ENCODE results near the gene IQCE. TPM values are rescaled to one million over a fixed set of nuclear protein-coding genes. Genes with fewer than 3 reads are reported as not detected.

IQCE gene
- total RNA-seq, 1 experiment from 2014 or later = 22.3 TPM

DNA sequence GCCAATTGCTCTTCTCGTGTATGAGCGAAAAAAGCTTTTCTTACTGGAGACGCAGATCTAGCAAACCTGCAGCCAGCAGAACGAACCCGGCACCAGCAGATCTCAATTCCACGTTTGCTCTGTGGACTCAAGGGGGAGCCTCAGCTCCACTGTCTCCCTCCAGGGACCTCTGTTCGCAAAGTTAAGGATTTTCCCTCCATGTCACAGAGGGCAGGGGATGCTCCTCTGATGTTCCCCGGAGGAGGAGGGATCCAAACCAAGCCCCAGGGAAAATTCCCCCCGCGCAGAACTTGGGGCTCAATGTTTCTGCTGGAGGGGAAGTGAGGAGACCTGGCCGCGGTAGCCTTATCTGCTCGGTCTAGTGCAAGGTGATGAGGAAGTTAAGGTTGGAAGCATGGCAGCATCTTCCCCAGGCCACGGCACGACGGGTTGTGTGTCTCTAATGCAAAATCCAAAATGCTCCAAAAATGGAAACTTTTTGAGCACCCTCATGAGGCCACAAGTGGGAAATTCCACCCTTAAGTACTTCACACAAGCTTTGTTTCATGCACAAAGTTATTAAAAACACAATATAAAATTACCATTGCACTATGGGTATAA is 9.0 kb downstream of the IQCE start:
- peak; percentile 84 for DNase-seq (ENCODE audit: low read depth, low spot score)
- in situ Hi-C loops (cut with HindIII; ENCODE audit: low pct_unique_long_range_greater_than_20kb, low sequenced_read_pairs) = no loop called here

DNA sequence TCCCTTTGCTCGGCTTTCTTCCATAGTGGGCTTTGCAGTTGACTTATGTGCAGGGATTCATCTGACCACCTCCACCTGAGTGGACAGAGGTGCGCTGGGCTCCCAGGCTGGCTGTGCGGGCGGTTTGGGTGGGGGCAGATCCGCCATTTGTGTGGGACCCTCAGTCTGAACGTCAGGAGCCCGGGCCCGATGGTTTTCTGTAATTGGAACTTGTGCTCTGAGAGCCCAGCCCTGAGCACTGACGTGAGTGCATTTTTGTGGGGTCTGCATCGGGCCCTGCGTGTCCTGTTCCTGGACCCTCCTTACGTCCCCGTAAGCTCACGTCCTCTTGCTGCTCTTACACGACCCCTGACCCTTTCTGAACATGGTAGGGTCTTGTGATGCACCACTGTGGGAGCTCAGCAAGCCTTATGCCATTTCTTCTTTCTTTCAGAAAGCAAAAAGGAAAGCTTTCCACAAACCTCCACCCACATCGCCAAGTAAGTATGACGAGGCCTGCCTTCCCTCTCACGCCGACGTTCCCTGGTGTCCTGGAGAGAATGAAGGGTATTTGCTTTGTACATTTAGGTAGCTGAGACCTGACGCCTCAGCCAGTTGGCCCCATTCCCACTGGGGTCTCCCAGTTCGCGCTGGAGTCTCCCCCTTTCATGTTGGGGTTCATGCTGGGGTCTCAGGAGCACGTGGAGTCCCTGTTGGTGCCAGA is 9.9 kb downstream of the IQCE start:
- in situ Hi-C loops (cut with HindIII; ENCODE audit: low pct_unique_long_range_greater_than_20kb, low sequenced_read_pairs) = no loop called here
- no peak for DNase-seq (ENCODE audit: low read depth, low spot score)

DNA sequence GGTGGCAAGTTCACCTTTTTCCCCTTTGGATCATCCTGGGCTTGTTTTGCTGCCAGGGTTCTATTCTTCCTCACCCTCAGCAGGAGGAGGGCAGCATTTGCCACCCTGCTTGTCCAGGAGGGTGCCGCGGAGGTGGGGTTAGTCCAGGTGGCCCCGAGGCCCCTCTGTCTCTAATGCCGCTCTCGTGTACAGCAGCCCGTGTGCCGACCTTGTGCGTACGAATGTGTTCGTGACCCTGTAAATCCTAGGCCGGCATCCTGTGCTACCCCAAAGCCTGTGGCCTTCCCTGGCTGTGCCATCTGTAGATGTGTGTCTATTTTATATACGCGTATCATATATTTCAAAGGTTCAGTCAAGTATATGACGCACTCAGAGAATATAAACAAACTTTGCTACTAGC is 10.6 kb downstream of the IQCE start:
- DNase-seq (ENCODE audit: low read depth, low spot score) = no peak
- in situ Hi-C loops (cut with HindIII; ENCODE audit: low pct_unique_long_range_greater_than_20kb, low sequenced_read_pairs) = no loop called here

DNA sequence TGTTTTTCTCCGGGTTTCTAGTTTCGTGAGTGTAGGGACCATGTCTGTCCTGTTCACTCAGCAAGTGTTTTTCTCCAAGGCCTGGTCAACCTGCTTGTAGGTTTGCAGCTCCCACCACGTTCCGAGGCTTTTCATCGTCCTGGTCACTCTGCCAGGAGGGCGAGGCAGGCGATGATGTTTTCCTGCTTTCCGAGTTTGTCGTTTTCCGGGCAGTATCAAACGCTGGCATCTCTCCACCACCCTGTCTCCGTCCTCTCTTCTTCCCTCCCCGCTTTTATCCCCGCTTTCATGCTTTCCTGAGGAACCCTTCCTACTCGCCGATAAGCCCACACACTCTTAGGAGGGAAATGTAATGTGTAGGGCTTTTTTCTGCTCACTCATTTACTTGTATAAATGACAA is 11.2 kb downstream of the IQCE start:
- in situ Hi-C loops (cut with HindIII; ENCODE audit: low pct_unique_long_range_greater_than_20kb, low sequenced_read_pairs) = no loop called here
- no peak for DNase-seq (ENCODE audit: low read depth, low spot score)

DNA sequence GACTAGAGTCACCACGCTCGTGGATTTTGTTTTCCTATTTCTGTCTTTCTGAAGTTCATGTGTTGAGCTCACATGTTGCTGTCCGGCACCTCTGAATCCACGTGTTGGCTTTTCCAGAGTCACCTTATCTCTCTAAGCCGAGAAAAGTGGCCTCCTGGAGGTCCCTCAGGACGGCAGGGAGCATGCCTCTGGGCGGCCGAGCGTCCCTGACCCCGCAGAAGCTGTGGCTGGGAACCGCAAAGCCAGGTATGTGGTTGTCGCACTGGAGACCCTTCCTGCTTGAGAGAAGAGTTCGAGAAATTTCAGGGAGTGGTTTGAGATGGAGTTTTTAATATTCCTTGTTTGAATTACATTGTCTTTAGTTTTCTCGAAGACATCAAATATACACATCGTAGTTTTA is 12.6 kb downstream of the IQCE start:
- no peak for DNase-seq (ENCODE audit: low read depth, low spot score)
- in situ Hi-C loops (cut with HindIII; ENCODE audit: low pct_unique_long_range_greater_than_20kb, low sequenced_read_pairs) = no loop called here

DNA sequence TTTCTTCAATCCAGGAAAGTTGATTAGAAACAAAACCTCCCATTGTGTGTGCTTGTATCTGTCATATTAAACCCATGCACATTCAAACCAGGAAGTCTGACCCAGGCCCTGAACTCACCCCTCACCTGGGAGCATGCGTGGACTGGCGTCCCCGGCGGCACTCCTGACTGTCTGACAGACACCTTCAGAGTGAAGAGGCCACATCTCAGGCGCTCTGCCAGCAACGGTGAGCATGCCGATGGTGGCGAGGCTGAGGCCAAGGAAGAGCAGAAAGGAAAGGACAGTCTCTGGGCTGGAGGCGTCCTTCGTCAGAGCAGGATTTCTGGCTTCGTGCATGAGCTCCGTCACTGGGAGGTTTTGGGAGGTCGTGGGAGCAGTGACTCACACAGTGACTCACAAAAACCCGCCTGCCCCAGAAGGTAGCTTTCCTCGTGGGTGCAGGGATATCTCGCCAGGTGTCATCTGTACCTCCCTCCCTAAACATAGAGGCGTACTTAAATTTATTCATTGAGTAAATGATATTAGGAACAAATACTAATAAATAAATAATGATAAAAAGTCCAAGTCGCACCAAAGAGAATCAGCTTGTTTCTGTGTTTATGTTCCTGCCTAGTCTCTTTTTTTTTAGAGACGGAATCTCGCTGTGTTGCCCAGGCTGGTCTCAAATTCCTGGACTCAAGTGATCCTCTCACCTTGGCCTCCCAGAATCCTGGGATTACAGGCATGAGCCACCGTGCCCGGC is 13.5 kb downstream of the IQCE start:
- no peak for DNase-seq (ENCODE audit: low read depth, low spot score)
- in situ Hi-C loops (cut with HindIII; ENCODE audit: low pct_unique_long_range_greater_than_20kb, low sequenced_read_pairs) = no loop called here

DNA sequence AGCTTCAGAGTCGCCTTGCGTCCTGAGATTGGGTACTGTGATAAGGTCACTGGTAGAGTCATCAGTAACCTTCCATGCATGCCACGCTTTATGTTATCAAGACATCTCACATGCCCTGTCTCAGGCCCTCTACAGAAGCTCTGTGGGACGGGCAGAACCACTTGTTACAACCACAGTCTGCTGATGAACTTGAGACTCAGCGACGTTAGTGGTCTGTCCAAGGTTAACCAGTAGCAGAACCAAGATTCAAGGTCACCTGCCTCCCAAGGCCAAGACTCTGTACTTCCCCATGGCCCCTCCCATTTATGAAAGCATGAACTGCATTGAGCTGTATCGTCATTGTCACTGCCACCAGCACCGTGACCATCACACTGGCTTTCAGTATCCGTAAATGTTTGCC is 15.0 kb downstream of the IQCE start:
- DNase-seq (ENCODE audit: low read depth, low spot score) = no peak
- in situ Hi-C loops (cut with HindIII; ENCODE audit: low pct_unique_long_range_greater_than_20kb, low sequenced_read_pairs) = no loop called here

DNA sequence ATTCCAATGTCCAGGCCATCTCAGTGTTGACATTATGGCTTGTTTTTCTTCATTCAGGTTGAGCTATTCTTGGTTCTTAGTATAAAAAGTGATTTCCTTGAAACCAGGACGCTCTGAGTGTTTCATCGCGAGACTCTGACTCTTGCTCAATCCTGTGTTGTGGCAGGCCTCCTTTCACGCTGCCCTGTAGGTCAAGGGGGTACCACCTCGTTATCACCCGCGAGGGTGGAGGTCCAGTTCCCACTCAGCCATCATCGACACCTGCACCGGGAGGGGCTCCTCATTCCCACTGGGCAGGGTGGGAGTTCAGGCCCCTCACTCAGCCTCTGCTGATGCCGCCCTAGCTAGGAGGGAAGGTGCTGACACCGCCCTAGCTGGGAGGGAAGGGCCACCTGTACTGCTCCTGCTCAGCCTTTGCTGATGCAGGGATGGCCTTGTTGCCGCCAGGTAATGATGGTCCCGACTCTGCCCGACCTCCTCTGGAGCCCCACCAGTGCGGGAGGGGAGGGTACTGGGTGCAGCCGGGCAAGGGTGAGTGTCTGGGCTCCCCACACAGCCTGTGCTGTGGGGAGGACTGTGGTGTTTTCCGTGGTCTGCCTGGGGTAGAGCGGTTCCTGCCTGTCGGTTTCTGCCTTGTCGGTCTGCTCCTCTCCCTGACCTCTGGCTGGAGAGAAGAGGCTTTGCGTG is 16.4 kb downstream of the IQCE start:
- no peak for DNase-seq (ENCODE audit: low read depth, low spot score)
- in situ Hi-C loops (cut with HindIII; ENCODE audit: low pct_unique_long_range_greater_than_20kb, low sequenced_read_pairs) = no loop called here

DNA sequence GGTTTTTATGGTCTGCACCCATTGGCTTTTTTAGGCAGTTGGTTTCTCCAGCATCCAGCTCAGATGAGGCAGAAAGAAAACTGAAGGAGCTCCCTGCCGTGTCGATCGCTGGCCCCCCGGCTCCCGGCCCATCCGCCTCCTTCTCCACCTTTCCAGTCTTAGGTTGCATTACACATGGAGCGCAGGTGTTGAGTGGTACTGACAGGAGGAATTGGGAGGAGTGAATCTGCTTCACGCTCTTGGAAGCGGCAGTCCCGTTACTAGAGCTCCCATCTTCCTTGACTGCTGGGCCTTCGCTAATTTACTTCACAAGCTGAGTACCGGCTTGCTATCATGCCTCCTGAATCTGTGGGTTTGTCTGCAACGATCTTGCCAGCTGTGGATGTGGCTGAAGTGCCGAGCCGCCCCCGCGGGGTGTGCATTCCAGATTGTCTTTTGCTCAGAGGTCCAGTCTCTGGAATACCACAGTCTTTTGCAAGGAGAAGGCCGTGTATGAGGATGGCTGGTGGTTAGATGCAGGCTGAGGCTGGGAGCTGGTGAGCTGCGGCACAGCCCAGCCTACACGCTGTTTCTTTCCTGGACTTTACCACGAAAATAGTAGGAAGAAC is 17.1 kb downstream of the IQCE start:
- DNase-seq (ENCODE audit: low read depth, low spot score) = no peak
- in situ Hi-C loops (cut with HindIII; ENCODE audit: low pct_unique_long_range_greater_than_20kb, low sequenced_read_pairs) = no loop called here

DNA sequence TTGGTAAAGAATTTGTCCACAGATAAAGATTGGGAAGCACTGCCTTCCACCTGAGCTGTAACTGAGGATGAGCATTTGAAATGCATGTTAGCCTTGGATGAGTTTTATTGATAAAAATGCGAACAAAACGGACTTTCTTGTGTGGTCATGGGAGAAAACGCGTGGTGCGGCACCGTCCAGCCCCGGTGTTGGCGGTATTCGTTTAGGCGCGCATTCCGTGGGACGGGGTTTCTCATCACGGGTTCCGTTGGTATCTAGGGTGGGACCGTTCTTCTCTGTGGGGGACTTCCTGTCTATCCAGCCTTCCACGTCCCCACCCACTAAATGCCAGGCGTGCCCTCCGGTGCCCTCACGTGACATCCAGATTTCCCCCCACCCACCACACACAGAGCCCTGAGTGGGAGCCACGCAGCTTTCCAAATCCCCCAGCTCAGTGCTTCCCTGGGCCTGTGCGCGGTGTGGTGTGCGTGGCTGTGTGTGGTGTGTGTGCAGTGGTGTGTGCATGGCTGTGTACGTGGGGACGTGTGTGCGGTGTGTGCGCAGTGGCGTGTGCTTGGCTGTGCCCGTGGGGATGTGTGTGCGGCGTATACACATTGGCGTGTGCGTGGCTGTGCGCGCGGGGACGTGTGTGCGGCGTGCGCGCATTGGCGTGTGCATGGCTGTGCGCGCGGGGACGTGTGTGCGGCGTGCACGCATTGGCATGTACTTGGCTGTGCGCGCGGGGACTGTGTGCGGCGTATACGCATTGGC is 18.1 kb downstream of the IQCE start:
- no peak for DNase-seq (ENCODE audit: low read depth, low spot score)
- in situ Hi-C loops (cut with HindIII; ENCODE audit: low pct_unique_long_range_greater_than_20kb, low sequenced_read_pairs) = no loop called here

DNA sequence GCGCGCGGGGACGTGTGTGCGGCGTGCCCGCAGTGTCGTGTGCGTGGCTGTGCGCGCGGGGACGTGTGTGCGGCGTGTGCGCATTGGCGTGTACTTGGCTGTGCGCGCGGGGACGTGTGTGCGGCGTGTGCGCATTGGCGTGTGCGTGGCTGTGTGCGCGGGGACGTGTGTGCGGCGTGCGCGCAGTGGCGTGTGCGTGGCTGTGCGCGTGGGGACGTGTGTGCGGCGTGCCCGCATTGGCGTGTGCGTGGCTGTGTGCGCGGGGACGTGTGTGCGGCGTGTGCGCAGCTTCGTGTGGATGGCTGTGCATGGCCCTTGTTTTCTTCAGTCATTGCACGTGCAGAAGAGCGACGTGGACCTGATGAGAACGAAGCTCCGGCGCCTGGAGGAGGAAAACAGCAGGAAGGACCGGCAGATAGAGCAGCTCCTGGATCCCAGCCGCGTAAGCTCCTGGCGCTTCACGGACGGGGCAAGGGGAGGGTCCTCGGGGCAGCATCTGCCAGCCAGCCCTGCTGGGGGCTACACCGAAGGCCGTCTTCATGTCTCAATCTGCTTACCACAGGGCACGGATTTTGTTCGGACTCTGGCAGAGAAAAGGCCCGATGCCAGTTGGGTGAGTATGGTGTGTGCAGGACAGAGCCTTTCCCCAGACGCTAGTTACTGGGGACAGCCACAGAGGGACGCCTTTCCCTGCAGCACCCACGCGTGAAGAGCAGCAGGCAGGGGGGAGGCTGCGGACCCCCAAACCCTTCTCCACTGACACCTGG is 19.3 kb downstream of the IQCE start:
- in situ Hi-C loops (cut with HindIII; ENCODE audit: low pct_unique_long_range_greater_than_20kb, low sequenced_read_pairs) = no loop called here
- no peak for DNase-seq (ENCODE audit: low read depth, low spot score)

DNA sequence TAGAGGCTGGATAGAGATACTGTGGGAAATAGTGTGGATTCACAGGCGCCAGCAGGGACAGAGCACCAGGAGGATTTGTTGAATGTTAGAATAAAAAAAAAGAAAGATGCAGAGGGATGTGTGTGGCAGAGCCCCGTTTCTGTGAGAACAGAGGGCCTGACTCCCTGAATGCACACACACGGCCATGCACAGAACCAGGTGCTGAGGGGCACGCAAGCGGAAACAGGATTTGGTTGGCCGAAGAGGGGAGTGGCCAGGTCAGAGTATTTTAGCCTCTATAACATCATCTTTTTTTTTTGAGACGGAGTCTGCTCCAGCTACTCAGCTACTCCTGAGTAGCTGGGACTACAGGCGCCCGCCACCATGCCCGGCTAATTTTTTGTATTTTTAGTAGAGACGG is 21.9 kb downstream of the IQCE start:
- DNase-seq (ENCODE audit: low read depth, low spot score) = no peak
- in situ Hi-C loops (cut with HindIII; ENCODE audit: low pct_unique_long_range_greater_than_20kb, low sequenced_read_pairs) = no loop called here

DNA sequence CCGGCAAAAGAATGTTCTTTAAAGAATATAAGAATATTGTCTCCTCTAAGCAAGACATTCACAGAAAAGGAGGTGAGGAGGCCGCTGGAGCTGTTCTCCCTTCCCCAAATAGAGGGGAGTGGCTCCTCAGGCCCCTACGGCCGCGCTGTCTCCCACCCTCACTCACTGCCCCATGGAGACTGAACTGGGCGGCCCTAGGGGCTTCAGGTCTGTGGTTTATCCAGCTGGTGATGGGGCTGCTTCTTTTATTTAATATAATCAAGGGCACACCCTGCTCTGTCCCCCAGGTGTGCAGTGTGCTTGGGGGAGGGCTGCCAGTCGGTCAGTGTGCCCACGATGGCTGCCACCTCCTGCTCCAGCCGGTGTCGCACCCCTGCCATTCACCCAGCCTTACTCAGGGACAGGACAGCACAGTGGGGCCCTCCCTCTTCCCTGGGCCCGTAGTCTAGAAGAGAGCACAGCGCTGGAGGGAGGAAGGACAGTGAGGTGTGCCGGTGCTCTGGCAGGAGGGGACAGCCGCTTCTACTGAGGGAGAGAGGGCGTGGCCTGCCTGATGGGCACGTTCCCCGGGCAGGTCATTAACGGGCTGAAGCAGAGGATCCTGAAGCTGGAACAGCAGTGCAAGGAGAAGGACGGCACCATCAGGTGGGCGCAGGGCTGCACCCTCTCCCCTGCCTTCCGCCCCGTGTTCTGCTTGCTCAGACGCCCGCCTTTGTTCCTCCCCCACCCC is 23.4 kb downstream of the IQCE start:
- no peak for DNase-seq (ENCODE audit: low read depth, low spot score)
- in situ Hi-C loops (cut with HindIII; ENCODE audit: low pct_unique_long_range_greater_than_20kb, low sequenced_read_pairs) = no loop called here

DNA sequence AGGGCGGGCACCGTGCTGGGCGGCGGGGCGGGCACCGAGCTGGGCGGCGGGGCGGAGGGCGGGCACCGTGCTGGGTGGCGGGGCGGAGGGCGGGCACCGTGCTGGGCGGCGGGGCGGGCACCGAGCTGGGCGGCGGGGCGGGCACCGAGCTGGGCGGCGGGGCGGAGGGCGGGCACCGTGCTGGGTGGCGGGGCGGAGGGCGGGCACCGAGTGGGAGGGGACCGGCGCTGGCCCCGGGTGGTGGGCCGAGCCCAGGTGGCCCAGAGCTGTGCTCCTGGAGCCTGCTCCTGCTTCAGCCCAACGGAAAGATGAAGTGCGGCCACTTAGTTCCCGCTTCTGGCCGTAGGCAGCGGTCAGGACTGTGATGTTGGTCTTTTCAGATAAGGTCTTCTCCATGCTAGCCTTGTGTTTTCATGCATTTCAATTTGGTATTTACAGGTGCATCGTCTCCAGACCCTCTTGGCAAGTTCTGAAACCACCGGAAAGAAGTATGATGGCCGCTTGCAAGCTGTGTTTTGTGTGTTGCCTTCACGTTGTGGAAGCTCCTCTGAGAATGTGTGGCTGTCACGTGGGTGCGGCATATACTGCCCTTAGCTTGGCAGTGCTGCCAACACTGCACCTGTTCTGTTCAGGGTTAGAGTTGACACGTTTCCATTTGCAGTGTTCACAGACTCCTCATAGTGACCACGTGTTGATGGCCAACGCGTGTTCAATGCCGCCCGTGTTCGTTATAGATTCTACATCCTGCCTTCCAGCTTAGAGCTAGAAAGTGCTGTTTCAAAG is 25.2 kb downstream of the IQCE start:
- no peak for DNase-seq (ENCODE audit: low read depth, low spot score)
- in situ Hi-C loops (cut with HindIII; ENCODE audit: low pct_unique_long_range_greater_than_20kb, low sequenced_read_pairs) = no loop called here

DNA sequence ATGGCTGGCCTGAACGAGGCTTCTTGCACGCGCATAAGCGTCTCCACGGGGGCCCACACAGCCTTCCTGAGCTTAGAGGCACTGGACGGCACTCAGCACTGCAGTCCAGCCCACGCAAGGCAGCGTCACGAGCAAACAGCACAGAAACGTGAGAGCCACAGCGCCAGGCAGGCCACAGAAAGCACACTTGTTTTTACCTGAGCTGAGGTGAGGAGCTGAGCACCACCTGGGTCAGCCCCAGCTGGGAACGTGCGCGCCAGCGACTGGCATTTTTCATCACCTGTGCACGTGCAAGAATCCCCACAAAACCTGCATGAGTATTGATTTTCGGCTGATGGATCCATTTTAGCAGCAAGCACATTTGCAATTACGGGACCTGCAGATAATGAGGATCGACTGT is 26.7 kb downstream of the IQCE start:
- no peak for DNase-seq (ENCODE audit: low read depth, low spot score)
- in situ Hi-C loops (cut with HindIII; ENCODE audit: low pct_unique_long_range_greater_than_20kb, low sequenced_read_pairs) = no loop called here

Data from SK-MEL-5 (cell line).